B cell (primary cell): Measurements from ENCODE around the gene EEFSEC. TPM values are rescaled to one million over a fixed set of nuclear protein-coding genes. Genes with fewer than 3 reads are reported as not detected.

Source experiments
- ATAC-seq: fragments of 200-7000 bp; cut with Tn5 transposase; one replicate; pipeline ENCODE4 v1.10.0; 2021; ENCODE audit warnings: low read depth, mild to moderate bottlenecking, moderate number of reproducible peaks, moderate library complexity
- CTCF ChIA-PET: fragments of 350-600 bp; sonication (Branson Sonifier 250); formaldehyde crosslinking; loops from one replicate; lab custom pipeline; 2021; ENCODE audit warnings: antibody characterized with exemption, inconsistent platforms; lab: Charles Lee
- POLR2A ChIA-PET: fragments of 350-600 bp; sonication (Branson Sonifier 250); formaldehyde crosslinking; loops from one replicate; lab custom pipeline; 2021; ENCODE audit warnings: antibody characterized with exemption; lab: Charles Lee
- DNase-seq: peaks from one replicate; pipeline ENCODE4 v3.0.0; 2013
- H2AFZ ChIP-seq: 2 replicates; pipeline ENCODE4 v1.6.1; 2012; ENCODE audit warnings: mild to moderate bottlenecking, low read depth, low read length; ENCODE audit not compliant: insufficient read depth, poor library complexity, severe bottlenecking
- H3K27ac ChIP-seq, 2 donors: 1 replicate in 1 of 2; 2 replicates in 1 of 2; pipeline ENCODE4 v1.5.1; 2012 to 2013; ENCODE audit warnings: low read length in 2 of 2, mild to moderate bottlenecking in 2 of 2, moderate library complexity in 1 of 2
- H3K27me3 ChIP-seq, 4 experiments: fragments of 200-600 bp in 1 of 4; sonication (generic) in 1 of 4; replicated peaks in 1 of 4; 1 replicate in 2 of 4; 2 replicates in 2 of 4; pipeline versions ENCODE4 v1.6.1 to v1.7.0; 2013 to 2016; ENCODE audit warnings: low read length in 3 of 4, mild to moderate bottlenecking in 2 of 4, mixed read lengths in 1 of 4, moderate library complexity in 1 of 4; ENCODE audit not compliant: insufficient read depth in 4 of 4, control insufficient read depth in 3 of 4; ENCODE audit errors: control extremely low read depth in 1 of 4
- H3K36me3 ChIP-seq, 2 experiments: replicated peaks in 1 of 2; 1 replicate in 1 of 2; 2 replicates in 1 of 2; pipeline versions ENCODE4 v1.6.1 to v1.7.1; 2013; ENCODE audit warnings: low read length in 1 of 2; ENCODE audit not compliant: insufficient read depth in 2 of 2, control insufficient read depth in 1 of 2; ENCODE audit errors: control extremely low read depth in 1 of 2, extremely low read depth in 1 of 2
- H3K4me1 ChIP-seq, 2 donors: fragments of 200-600 bp in 1 of 2; sonication (generic) in 1 of 2; 1 replicate in 1 of 2; 2 replicates in 1 of 2; pipeline versions ENCODE4 v1.5.1 to v1.6.1; 2013 to 2017; ENCODE audit warnings: low read length in 2 of 2; ENCODE audit not compliant: control insufficient read depth in 2 of 2, insufficient read depth in 2 of 2
- H3K4me2 ChIP-seq: replicated peaks from 2 replicates; pipeline ENCODE3; 2012; ENCODE audit warnings: mild to moderate bottlenecking, low read depth, low read length; ENCODE audit not compliant: poor library complexity, severe bottlenecking
- H3K4me3 ChIP-seq, 5 experiments: fragments of 200-600 bp in 1 of 5; sonication (generic) in 1 of 5; 1 replicate in 3 of 5; 2 replicates in 2 of 5; pipeline versions ENCODE4 v1.5.1 to v1.7.0; 2011 to 2016; ENCODE audit warnings: low read length in 4 of 5, mild to moderate bottlenecking in 4 of 5, low read depth in 2 of 5, control low read depth in 1 of 5, moderate library complexity in 1 of 5; ENCODE audit not compliant: insufficient read depth in 1 of 5; ENCODE audit errors: control extremely low read depth in 1 of 5, extremely low read depth in 1 of 5
- H3K79me2 ChIP-seq: fragments of 200-600 bp; sonication (generic); one replicate; pipeline ENCODE4 v1.6.0; 2016; ENCODE audit warnings: low read length; ENCODE audit not compliant: control insufficient read depth, insufficient read depth
- H3K9ac ChIP-seq: fragments of 200-600 bp; sonication (generic); 2 replicates; pipeline ENCODE4 v1.6.1; 2017; ENCODE audit warnings: mild to moderate bottlenecking, low read length, moderate library complexity
- H3K9me3 ChIP-seq, 3 donors: one replicate each; pipeline versions ENCODE4 v1.6.1 to v1.7.1; 2013; ENCODE audit warnings: low read length in 2 of 3; ENCODE audit not compliant: control insufficient read depth in 2 of 3, insufficient read depth in 1 of 3; ENCODE audit errors: control extremely low read depth in 1 of 3
- H4K20me1 ChIP-seq: 2 replicates; pipeline ENCODE4 v1.6.0; 2012; ENCODE audit warnings: mild to moderate bottlenecking, low read length; ENCODE audit not compliant: insufficient read depth, control insufficient read depth, poor library complexity, severe bottlenecking
- H3K27ac Mint-ChIP-seq: one replicate; pipeline ENCODE4 v1.8.0; 2021; ENCODE audit warnings: mixed read lengths
- H3K27me3 Mint-ChIP-seq: one replicate; pipeline ENCODE4 v1.8.0; 2021; ENCODE audit warnings: mixed read lengths
- H3K4me1 Mint-ChIP-seq: one replicate; pipeline ENCODE4 v1.8.0; 2021; ENCODE audit warnings: mixed read lengths
- H3K4me3 Mint-ChIP-seq: one replicate; pipeline ENCODE4 v1.8.0; 2021; ENCODE audit warnings: mixed read lengths
- H3K9me3 Mint-ChIP-seq: one replicate; pipeline ENCODE4 v1.8.0; 2022; ENCODE audit warnings: mixed read lengths; ENCODE audit not compliant: insufficient read depth
- EZH2 ChIP-seq: IDR thresholded peaks from 2 replicates; pipeline ENCODE4 v1.6.1; 2012; ENCODE audit warnings: borderline replicate concordance, low read depth, mild to moderate bottlenecking, moderate library complexity, low read length; ENCODE audit not compliant: insufficient read depth, poor library complexity, severe bottlenecking
- WGBS: methylation state at CpG from one replicate; pipeline ENCODE4 v1.1.5; 2013; ENCODE audit warnings: missing lambda C conversion rate; ENCODE audit not compliant: insufficient coverage; 5-methylcytosine and 5-hydroxymethylcytosine counted together
- intact Hi-C: fragments of 100-400 bp; cut with micrococcal nuclease; formaldehyde crosslinking; loops from one replicate; pipeline ENCODE4 v1.10.0; 2022
- polyA plus RNA-seq: library from polyadenylated mRNA; depleted of rRNA; stranded (reverse); fragments of >200 nt; gene quantifications from 2 replicates; pipeline ENCODE4 v1.2.3, GENCODE V29; 2012
- total RNA-seq, 2 donors: library from RNA; stranded (reverse); fragments of 120-200 nt in 1 of 2; gene quantifications; 1 replicate in 1 of 2; 2 replicates in 1 of 2; pipeline versions ENCODE4 v1.2.3 to v1.2.4, GENCODE V29; 2013 to 2022
- TF ChIP-seq, protein P1 (sequence below): fragments of 200-600 bp; IDR thresholded peaks from one replicate; pipeline ENCODE4 v1.8.0; 2022; ENCODE audit warnings: antibody characterized with exemption, mild to moderate bottlenecking

Gene EEFSEC
- total and polyA plus RNA-seq, 2 donors (not counting 1 experiment from before 2014, with no cell fraction given) = 17.9 to 18.4 TPM

DNA sequence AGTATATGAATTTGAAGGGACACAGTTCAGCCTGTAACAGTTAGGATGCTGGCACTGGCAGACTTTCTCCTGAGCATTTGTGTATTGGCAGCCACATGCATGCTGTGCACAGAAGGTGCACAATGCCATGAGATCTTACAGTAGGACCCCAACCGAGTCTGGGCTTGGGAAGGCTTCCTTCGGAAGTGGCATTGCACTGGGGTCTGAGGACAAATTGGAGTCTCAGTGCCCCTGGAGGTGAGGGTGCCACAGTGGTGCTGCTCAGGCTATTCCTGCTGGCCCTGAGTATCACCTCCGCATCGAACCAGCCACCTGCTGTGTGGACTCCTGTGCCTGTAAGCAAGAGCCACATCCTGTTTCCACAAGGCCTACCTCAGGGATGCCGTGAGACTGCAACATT lies 213.9 kb downstream of the EEFSEC start:
- Histone ChIP-seq H3K4me2 (no peak overlapping the region), H3K9ac (no peak overlapping the region), H3K27me3 (no peaks in the 10 kb centered on the region), H3K36me3 (peaks cover 0 to 11% of the 10 kb centered on the region in 2 experiments), H2AFZ (no peak overlapping the region), H3K27ac (no peak overlapping the region), H3K9me3 (no peaks in the 10 kb centered on the region), H3K4me3 (no peak overlapping the region), H4K20me1 (peaks cover 7% of the 10 kb centered on the region), H3K4me1 (peaks cover 13 to 22% of the 10 kb centered on the region in 2 donors), H3K79me2 (no peaks in the 10 kb centered on the region)
- TF ChIP-seq, protein P1, sequence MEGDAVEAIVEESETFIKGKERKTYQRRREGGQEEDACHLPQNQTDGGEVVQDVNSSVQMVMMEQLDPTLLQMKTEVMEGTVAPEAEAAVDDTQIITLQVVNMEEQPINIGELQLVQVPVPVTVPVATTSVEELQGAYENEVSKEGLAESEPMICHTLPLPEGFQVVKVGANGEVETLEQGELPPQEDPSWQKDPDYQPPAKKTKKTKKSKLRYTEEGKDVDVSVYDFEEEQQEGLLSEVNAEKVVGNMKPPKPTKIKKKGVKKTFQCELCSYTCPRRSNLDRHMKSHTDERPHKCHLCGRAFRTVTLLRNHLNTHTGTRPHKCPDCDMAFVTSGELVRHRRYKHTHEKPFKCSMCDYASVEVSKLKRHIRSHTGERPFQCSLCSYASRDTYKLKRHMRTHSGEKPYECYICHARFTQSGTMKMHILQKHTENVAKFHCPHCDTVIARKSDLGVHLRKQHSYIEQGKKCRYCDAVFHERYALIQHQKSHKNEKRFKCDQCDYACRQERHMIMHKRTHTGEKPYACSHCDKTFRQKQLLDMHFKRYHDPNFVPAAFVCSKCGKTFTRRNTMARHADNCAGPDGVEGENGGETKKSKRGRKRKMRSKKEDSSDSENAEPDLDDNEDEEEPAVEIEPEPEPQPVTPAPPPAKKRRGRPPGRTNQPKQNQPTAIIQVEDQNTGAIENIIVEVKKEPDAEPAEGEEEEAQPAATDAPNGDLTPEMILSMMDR = no peak
- TF ChIP-seq EZH2 = no peak
- Mint-ChIP-seq H3K4me3 (no peak overlapping the region), H3K4me1 (peaks cover 29% of the 10 kb centered on the region), H3K27ac (no peak overlapping the region), H3K27me3 (no peaks in the 10 kb centered on the region), H3K9me3 (no peaks in the 10 kb centered on the region)
- intact Hi-C loops = no loop called here
- WGBS = 96% methylated on average over 5 of the region's 5 CpGs
- no peak for DNase-seq
- ATAC-seq = no peak
- ChIA-PET POLR2A (no interaction called here), CTCF (no interaction called here)

DNA sequence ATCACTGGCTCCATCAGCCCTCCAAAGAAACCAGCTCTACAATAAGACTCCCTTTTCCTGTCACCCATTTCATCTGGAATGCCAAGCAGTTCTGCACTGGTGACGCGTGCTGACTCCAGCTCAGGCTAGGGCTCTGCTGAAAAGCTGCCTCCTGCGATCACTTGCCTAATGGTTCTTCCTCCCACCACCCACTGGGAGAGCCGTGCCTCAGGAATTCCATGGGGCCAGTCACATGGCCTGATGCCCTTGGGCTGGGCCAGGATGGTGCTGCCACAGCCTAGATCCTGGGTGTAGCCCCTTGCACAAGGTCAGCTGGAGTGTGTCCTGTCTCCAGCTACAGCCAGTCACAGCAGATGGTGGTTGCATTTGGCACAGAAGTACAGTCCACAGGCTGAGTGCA lies 214.5 kb downstream of the EEFSEC start:
- no peaks in the 10 kb centered on the region for H3K9me3 ChIP-seq
- H4K20me1 ChIP-seq = peaks cover 7% of the 10 kb centered on the region
- peaks cover 13 to 22% of the 10 kb centered on the region in 2 donors for H3K4me1 ChIP-seq
- peaks cover 0 to 11% of the 10 kb centered on the region in 2 experiments for H3K36me3 ChIP-seq
- no peak overlapping the region for H3K9ac ChIP-seq
- H3K27me3 Mint-ChIP-seq = no peaks in the 10 kb centered on the region
- ATAC-seq (no peak), DNase-seq (no peak)
- intact Hi-C loops = no loop called here
- no peaks in the 10 kb centered on the region for H3K9me3 Mint-ChIP-seq
- H2AFZ ChIP-seq = no peak overlapping the region
- CTCF ChIA-PET = no interaction called here
- TF ChIP-seq, protein P1 = no peak
- no peak for TF ChIP-seq EZH2
- no peak overlapping the region for H3K4me3 Mint-ChIP-seq
- H3K27ac ChIP-seq = no peak overlapping the region
- 100% methylated on average over 4 of the region's 4 CpGs for WGBS
- H3K27me3 ChIP-seq = no peaks in the 10 kb centered on the region
- no peak overlapping the region for H3K4me3 ChIP-seq
- H3K79me2 ChIP-seq = no peaks in the 10 kb centered on the region
- H3K4me2 ChIP-seq = no peak overlapping the region
- POLR2A ChIA-PET = no interaction called here
- peaks cover 29% of the 10 kb centered on the region for H3K4me1 Mint-ChIP-seq
- no peak overlapping the region for H3K27ac Mint-ChIP-seq
